ENCODE data around the gene NGFR.

The NGFR gene

DNA sequence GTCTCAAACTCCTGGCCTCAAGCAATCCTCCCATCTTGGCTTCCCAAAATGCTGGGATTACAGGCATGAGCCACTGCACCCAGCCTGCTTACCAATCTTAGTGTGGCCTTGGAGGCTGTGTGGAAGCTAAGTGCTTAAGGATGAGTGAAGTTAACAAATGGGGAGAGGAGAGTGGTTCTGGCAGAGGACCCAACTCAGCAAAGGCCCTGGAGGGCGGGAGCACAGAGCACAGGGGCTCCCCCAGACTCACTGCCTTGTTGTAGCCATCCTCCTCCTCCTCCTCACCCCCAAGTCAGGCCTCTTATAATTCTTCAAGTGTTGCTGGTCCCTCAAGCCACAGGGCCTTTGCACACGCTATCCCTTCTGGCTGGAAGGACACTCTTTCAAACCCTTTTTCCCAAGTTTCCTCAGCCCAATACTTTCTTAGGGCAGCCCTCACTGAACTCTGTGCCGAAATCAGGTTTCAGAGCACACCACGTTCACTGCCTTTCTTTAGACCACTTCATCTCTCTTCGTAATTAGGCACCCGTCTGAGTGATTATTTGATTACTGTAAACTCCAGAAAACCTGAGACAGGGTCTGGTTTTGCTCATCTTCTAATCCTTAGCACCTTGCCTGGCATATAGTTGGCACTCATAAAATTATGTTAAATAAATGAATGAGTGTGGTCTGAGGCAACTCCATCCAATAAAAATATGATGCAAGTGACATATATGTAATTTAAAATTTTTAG, 23.4 kb downstream of the NGFR start:
- no peak for DNase-seq

DNA sequence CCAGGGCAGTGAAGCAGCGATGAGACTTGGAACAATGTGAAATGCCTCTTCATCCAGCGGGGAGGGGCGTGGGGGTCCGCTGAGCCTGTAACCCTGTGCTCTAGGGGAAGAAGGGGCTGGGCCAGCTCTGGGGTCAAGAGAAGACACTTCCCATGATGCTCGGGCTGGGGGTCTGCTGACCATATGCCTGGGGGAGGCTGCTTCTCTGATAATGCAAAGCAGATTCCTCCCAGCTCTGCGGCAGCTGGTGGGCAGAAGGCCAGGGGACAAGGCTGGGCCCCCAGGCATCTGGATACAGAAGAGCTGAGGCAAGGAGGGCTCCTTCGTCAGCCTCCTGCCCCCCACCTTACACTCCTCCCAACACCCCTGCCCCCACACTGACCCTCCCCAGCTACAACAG, 24.7 kb downstream of the NGFR start:
- no peak for DNase-seq

DNA sequence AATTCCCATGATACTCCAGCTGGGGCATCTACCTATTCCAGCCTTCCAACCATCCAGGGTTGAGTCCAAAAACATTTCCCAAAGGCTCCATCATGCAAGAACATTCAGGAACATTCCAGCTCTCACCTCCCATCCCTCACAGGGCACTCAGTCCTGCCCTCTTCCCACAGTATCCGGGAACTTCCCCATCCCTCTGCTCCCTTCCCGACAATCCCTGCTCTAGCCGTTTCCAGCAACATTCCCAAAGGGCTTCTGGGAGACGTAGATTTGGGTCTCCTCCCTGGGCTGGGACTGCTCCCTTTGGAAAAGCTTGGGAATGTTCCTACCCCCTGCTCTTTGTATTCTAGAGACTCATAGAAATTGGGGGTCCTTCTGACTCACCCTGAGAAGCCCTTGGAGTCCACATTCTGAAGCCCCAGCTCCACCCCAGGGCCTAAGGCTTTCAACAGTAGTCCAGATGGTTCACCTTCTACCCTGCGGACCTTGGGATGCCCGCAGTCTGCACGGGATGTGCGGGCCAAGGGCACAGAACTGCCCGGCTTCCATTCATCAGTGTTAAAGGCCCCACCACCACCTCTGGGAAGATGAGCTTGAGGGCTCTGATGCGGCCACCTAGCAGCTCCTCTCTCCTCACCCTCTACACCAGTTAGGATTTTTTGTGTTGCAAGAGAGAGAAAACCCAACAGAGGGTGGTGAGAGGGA, 25.4 kb downstream of the NGFR start:
- DNase-seq = no peak

DNA sequence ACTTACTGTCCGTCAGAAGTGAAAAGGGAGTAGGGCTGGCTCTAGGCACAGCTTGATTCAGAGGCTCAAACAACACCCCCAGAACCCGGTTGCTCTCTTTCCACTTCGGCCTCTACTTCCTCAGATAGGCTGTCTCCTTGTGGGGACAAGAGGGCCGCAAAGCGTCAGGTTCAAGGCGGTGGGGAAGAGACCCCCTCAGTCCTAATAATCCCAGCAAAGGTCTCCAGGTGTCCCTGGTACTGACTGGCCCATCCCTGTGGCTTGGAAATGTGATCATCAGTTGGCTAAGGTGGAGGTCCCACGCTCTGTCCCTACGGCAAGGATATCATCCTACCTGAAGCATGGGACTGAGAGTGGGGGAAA, 26.0 kb downstream of the NGFR start:
- no peak for DNase-seq

DNA sequence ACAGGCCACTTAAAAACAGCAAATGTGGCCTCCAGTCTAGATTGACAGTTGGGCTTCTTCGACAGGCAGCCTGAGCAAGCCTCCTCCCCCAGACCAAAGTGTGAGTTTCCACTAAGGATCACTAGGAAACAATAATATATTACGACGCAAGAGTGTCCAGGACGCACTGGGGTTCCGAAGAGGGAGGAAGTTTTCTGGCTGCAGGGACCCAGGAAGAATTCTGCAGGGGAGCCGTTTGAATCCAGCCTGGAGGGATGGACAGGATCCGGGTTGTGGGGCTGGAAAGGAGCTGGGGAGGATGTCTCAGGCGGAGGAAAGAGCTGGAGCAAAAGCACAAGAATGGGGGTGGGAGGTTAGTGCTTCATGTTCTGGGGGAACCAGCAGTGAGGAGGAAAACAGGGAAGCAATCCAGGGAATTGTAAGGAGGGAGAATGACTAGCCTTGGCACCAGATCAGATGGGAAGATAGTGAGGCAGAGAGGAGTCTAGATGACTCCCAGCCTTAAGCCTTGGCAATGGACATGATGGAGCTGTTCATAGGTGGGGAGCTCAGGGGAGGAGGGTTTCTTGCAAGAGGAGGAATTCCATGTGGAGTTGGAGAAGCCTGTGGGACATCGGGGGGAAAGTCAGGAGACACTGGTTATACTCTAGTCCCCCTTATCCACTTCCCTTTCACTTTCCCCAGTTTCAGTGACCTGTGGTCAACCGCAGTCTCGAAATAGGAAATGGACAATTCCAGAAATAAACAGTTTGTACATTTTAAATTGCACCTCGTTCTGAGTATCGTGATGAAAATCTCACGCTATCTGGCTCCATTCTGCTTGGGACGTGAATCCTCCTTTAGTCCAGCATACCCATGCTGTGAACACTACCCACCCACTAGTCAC, 26.6 kb downstream of the NGFR start:
- no peak for DNase-seq

DNA sequence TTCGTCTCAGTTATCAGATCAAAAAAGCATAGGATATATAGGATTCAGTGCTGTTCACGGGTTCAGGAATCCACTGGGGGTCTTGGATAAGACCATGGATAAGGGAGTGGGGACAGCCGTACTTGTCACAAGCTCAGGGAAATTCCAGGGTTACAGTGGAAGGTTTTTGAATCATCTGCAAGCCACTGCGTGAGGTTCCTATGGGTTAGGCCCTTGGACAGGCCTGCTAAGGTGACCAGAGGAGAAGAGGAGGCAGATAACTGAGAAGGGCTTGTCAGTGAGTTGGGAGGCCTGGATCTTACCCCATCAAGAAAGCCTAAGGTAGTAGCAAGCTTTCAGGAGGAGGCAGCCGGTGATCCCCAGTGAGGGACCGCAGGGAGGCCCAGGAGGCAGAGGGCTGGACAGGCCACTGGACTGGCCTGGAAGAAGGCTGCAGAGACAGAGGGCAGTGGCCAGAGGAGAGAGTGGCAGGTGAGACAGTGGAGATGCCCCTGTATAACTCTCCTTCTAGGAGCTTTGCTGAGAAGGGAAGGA, 27.3 kb downstream of the NGFR start:
- DNase-seq = no peak

DNA sequence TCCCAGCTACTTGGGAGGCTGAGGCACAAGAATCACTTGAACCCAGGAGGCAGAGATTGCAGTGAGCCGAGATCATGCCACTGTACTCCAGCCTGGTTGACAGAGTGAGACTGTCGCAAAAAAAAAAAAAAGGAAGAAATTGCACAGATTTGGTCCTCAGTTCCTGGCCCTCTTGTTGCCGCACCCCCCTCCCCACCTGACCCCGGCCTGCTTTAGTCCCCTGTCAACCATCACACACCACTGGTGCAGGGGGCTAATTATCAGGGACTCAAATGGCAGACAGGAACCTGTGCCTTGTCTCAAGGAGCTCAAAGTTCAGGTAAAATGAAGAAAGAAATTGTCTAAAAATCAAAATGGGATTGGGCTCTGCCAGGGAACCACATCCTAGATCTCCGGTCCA, 28.1 kb downstream of the NGFR start:
- no peak for DNase-seq

DNA sequence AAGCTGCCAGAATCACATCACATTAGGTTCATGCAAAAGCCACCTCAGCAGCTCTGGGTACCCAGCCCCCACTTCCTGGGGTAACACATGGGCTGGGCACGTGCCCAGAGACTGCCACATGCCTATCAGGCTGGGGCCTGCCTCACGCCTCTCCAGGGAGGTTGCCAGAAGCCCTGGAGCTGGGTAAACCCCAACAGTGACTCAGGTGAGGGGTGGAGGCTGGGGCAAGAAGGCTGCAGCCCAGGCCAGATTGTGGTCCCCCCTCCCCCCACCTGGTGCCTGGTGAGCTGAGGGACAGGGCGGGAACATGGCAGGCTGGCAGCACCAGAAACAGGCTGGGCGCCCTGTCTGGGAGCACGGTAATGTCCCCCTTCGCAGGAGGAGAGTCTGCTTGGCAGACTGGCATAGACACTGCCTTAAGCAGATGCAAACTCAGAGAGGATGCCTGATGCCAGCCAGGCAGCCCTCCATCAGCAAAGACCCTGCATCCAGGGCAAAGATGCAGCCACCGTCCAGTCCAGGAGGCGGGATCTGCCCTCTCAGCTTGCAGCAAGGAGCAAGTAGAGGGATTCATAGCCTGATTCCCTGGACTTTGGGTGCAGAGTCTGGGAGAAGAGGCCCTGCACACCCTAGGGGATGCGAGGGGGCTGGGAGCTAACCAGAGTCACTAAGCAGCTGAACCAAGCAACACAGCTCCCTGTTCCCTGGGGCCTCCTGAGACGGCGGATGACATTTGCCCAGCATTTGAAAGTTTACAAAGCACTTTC, 28.8 kb downstream of the NGFR start:
- no peak for DNase-seq

DNA sequence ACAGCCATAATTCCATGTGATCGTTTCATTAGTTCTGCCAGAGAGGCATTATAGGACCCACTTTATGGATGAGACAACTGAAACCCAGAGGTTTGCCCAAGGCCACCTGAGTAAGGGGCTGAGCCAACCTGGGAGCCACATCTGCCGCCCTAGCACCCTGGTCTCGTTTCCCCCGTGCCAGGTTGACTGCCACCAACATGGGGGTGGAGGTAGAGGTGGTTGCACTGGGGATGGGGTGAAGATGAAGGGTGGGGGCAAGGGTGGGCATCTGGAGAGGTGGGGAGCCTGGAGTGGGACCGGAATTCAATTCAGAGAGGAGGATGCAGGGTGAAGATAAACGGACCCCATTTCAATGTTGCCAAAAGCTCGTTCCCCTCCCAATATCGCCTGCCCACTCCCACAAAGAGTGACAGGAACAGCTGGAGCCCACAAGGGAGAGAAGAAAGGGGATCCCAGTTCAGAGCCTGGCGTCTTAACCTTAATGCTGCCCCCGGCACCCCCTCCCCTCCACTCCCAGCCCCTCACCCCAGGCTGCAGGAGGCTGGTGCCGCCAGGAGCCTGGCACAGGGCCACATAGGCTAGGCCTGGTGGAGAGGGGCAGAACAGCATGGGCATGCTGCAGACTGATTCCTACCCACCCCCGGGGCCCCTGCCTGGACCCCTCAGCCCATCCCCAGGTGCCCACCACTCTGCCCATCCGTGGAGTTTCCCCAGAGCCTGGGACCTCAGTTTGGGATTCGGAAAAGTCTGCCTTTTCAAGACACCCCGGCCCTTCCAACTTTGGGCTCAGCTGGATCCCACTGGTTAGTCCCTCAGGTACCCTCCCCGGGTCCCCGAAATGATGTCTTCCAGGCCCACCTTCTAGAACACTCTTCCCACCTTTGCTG, 29.6 kb downstream of the NGFR start:
- DNase-seq = no peak

DNA sequence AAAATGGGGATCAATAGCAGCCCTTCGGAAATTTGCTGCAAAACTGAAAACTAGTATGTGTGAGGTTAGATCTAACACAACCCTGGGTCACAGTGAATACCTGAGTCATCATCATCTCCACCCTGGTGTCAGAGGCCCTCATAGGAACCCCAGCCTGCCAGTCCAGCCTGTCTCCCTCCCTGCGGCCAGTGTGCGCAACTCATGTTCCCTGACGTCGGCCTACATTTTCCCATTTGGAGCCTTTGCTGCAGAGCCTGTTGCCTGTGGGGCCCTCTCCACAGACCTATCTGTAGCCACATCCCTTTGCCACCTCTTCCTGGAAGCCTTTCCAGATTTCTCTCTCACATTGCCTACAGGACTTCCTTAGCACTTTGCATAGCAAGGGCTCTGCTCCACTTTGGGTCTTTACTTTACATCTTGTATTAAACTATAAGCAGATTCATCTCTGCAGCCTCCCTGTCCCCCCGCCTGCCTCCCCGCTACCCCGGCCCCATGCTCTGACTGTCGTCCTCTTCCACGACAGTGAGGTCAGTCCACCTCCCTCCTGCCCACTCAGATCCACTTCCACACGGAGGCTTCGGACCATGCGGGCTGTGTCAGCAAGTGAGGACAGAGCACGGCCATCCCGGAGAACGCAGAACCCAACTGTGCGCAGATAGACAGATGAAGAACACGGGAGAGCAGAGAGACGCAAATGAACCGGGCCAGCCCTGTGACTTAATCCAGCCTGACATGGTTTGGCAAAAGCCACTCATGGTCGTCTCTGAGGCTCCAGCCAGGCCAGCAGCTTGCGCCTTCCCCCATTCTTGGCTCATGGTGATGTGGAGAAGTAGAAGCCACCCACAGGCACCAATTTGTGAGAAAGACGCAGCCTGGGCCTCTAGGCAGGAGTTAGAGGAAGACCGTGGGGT, 31.0 kb downstream of the NGFR start:
- no peak for DNase-seq

DNA sequence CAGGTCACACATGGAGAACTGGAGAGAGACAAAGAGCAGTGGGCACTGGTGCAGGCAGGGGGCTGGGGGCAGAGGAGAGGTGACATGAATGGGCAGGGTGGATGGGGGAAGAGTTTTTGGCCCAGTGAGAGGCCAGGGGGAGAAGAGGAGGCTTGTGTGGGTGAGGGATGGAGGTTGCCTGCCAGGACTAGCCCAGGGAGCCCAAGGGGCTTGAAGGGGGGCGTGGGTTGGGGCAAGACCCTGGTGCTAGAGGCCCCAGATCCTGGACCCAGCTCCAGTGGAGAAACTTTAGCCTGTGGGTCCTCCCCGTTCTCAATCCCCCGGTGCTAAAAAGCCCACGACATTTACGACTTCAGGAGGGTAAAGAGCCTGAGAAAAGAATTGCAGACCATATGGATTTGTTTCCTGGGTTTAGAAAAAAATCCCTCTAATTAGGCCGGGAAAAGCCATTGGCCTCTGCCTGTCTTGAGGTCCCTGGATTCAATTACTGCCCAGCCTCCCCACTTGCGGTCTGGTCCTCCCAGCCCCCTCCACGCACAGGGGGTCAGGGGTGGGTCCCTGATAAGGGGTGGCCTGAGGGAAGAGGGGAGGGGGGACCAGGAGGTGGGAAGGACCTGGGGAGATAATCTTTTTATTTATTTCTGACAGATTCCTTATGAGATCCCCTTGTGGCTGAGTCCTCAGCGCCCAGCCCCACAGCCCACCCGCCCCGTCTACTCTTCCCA, 33.0 kb downstream of the NGFR start:
- DNase-seq = no peak

DNA sequence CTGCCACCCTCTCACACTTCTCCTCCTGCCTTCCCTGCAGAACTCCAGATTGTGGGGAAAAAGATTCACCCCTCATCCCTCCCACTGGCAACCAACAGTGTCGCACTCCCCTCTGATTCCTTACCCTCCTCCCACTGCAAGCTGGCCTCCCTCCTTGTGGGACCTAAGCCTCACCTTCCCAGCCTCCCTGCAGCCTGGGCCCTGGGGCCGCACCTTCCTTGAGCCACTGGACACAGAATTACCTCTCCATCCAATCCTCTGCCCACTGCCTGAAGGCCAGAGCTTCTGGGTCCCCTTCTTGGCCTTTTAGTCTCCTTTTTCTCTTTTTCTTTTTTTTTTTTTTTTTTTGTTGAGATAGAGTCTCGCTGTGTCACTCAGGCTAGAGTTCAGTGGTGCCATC, 33.9 kb downstream of the NGFR start:
- no peak for DNase-seq

DNA sequence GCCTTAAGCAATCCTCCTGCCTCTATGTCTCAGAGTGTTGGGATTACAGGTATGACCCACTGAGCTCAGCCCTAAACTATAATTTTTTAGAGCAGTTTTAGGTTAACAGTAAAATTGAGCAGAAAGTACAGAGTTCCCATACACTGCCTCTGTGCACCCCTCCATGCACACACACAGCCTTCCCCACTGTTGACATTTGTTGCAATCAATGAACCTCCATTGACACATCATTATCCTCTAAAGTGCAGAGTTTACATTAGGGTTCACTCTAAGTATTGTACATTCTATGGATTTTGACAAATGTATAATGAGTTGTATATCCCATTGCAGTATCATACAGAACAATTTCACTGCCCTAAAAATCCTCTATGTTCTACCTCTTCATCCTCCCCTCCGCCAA, 35.0 kb downstream of the NGFR start:
- DNase-seq = no peak

DNA sequence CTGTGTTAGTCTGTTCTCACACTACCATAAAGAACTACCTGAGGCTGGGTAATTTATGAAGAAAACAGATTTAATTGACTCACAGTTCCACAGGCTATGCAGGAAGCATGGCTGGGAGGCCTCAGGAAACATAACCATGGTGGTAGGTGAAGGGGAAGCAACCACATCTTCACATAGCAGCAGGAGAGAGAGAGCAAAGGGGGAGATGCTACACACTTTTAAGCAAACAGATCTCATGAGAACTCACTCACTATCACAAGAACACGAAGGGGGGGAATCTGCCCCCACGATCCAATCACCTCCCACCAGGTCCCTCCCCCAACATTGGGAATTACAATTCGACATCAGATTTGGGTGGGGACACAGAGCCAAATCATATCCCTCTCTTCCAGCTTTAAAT, 48.8 kb downstream of the NGFR start:
- DNase-seq = no peak

DNA sequence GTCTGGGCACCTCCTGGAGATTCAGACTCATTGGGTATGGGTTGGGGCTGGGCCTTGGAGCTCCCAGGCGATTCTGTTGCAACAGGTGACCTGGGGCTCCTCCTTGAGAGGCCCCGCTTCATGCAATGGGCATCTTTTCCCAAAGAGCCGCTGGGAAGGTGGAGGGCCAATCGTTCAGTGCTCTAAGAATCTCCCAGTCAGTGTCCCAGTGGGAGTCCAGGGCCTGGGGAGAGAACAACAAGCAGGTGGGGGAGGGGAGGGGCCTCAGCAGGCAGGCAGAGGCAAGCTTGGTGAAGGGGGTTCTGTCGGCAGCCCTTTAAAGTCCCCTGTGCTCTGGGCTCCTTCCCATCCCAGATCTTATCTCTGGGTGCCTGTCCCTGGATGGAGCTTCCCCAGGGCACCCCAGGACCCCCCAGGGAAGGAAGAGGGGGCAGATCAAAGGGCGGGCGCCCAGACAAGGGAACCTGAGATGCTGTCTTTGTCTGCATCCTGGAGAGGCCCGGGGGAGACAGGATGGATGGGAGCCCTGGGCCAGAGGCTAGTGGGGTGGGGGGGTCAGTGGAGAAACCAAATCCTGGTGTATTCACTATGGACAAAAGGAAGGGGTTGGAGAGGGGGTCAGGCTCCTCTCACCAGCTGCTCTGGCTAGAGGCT, 50.0 kb downstream of the NGFR start:
- DNase-seq = no peak

DNA sequence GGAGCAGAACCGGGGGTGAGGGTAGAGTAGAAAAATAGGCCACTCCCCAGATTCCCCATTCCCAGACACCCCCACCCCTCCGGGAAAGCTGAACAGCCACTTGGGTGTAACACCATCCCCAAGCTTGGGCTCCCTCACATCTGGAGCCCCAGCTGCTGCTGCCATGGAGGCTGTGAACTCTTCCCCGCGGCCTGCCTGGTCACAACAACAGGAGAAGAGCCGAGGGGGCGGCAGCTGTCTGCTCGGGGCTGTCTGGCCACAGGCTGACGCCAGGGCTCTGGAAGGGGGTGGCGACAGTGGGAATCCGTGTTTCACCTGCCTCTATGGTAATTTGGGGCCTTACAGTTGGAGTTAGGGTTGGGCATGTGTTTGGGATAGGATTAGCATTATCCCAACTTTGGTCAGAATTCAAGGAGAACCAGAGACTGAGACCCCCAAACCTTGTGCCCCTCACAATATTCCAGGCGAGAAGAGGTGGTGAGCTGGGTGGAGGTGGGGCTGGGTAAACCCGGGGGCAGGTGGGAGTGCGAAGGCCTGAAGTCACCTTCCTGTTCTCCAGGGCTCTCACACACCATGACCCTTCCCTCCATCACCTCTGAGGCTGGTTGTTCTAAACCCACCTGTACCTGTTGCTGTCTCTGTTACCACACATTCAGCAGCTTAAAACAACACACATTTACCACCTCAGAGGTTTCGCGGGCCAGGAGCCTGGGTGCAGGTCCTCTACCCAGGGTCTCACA, 50.9 kb downstream of the NGFR start:
- no peak for DNase-seq

DNA sequence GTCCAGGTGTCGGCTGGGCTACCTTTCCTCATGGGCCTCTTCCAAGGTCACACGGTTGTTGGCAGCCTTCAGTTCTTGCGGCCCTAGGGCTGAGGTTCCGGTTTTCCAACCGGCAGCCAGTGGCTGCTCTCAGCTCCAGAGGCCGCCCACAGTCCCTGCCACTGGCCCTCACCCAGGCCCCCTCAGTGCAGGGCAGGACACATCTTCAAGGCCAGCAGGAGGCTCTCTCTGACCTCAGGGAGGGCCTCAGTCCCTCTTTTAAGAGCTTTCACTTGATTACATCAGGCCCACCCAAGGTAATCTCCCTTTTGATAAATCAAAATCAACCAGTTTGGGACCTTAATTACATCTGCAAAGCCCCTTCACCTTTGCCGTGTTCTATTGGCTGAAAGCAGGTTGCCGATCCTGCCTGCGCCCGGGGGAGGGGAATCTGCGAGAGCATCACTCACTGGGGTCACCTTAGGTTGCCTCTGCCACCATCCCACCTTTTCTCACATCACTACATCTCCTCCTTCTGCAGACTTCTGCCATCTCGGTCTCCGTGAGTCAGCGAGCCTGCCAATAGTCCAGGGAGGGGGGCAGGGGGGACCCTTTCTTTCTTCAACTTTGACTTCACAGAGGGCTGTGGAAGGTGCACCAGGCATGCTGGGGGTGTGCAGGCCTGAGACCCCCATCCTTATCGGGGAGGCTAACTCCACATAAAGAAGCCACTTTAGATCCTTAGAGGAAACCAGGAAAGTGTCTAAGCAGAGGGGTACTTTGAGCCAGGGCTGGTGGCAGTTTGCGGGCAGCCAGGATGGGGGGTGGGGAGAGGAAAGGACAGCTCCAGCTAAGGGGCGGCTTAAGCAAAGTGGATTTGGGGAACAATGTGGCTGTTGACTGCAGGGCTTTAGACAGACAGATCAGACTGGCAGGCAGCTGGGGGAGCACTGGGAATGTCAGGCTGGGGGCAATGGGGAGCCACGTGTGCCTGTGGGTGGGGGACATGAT, 51.7 kb downstream of the NGFR start:
- no peak for DNase-seq
